Cardiac fibroblast (primary cell): ENCODE results near the gene SMIM5.

Experiments used
- DNase-seq, 2 donors: peaks; one replicate each; pipeline versions ENCODE4 v3.0.0 to v3.0.0-alpha.2; 2010; ENCODE audit warnings: low read depth in 2 of 2
- H3K4me3 ChIP-seq, 2 donors: replicated peaks in 1 of 2; 1 replicate in 1 of 2; 2 replicates in 1 of 2; pipeline ENCODE4 v1.5.1; 2011; ENCODE audit warnings: low read depth in 2 of 2, low read length in 2 of 2, mild to moderate bottlenecking in 2 of 2, moderate library complexity in 1 of 2
- TF ChIP-seq, protein P1 (sequence below): IDR thresholded peaks from one replicate; pipeline ENCODE4 v1.5.1; 2011; ENCODE audit warnings: low read depth, mild to moderate bottlenecking, low read length, inconsistent platforms

SMIM5 gene

DNA sequence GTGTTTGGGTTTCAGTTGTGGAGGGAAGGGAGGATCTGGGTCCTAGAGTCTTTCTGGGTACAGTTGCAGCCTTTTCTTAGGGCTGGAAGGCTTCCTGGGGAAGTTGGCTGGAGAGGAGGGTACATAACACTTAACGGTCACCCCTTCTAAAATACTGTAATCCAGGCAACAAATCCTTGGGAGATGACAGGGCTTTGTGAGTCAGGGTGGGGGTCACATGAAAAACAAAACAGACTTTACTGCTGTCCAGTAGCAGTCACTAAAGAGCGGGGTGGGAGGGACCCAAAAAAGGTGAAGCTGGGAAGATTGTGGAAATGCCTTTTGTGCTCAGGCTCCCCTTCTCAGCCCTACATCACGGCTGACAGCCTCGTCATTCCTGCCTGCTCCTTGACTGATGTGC, 40.3 kb downstream of the SMIM5 start:
- no peak for DNase-seq
- TF ChIP-seq, protein P1, sequence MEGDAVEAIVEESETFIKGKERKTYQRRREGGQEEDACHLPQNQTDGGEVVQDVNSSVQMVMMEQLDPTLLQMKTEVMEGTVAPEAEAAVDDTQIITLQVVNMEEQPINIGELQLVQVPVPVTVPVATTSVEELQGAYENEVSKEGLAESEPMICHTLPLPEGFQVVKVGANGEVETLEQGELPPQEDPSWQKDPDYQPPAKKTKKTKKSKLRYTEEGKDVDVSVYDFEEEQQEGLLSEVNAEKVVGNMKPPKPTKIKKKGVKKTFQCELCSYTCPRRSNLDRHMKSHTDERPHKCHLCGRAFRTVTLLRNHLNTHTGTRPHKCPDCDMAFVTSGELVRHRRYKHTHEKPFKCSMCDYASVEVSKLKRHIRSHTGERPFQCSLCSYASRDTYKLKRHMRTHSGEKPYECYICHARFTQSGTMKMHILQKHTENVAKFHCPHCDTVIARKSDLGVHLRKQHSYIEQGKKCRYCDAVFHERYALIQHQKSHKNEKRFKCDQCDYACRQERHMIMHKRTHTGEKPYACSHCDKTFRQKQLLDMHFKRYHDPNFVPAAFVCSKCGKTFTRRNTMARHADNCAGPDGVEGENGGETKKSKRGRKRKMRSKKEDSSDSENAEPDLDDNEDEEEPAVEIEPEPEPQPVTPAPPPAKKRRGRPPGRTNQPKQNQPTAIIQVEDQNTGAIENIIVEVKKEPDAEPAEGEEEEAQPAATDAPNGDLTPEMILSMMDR, result no peak
- no peak overlapping the region for H3K4me3 ChIP-seq

DNA sequence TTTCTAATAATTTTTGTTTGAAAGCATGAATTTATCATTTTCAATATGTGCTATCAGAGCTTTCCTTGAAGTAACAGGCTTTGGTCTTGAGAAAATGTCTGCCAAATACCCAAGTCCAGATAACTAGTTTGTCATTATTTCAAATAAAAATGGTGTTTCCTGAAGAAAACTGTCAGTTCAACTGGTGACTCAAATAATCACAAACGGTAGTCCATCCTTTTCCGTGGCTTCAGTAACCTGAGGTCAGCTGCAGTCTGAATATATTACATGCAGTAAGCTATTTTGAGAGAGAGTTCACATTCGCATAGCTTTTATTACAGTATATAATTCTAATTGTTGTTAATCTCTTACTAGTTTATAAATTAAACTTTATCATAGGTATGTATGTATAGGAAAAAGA, 43.2 kb downstream of the SMIM5 start:
- TF ChIP-seq, protein P1, result no peak
- DNase-seq, result no peak
- no peak overlapping the region for H3K4me3 ChIP-seq

DNA sequence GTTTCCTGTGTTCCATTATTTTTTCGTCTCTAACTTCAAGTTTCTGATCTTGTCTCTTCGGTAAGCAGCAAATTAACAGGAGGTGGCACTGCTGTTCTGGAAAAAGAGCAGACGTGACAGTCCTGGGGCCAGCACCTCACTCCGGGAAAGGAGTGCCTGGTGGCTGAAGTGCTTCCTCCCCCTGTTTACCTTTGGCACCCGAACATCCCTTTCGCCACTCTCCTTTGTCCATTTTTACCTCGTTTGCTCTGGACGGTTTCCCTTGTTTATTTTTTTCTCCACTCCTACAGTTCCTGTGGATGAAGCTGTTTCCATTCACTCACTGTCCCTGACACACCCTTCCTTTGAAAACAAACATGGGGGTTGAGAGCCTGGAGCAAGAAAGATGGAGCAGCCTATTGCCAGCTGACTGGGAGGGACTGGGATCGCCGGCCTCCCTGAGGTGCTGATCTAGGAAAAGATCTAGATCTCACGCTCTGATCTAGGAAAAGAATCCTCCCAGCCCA, 46.5 kb downstream of the SMIM5 start:
- TF ChIP-seq, protein P1, result peak; percentile 16
- no peak overlapping the region for H3K4me3 ChIP-seq
- peak; percentile 57 to 59 for DNase-seq

DNA sequence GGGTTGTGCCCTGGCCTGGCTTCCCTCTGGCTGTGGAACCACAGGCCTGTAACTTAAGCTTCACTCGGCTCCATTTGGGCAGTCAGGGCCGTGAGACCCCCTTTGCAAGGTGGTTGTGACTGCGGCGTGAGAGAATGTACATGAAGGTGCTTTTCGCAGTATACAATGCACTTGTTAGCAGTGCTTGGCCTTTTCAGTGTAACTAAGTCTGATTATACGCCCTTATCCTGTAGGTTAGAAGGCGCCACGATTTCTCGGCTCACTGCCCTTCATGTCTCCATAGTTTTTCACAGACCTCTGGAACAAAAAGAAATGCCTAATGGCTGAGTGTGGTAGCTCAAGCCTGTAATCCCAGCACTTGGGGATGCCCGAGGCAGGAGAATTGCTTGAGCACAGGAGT, 47.2 kb downstream of the SMIM5 start:
- TF ChIP-seq, protein P1, result no peak
- H3K4me3 ChIP-seq, result no peak overlapping the region
- no peak for DNase-seq

DNA sequence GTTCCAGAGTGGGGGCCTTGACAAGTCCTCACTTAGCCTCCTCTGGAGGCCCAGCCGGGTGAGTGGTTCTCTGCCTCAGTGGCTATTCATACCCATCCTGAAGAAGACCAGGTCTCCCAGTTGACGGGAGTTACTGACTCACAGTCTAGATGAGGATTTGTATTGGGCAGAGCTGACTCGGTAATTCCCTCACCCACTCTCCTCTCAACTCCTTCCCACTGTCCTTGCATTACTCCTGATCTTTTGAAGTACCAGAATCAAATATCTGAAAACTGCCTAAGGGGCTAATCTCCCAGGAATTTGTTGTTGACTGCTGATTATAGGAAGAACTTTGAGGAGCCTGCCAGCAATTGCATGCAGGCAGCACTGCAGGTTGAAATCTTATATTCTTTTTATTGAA, 48.1 kb downstream of the SMIM5 start:
- DNase-seq, result peak; percentile 46 to 47
- TF ChIP-seq, protein P1, result no peak
- H3K4me3 ChIP-seq, result no peak overlapping the region

DNA sequence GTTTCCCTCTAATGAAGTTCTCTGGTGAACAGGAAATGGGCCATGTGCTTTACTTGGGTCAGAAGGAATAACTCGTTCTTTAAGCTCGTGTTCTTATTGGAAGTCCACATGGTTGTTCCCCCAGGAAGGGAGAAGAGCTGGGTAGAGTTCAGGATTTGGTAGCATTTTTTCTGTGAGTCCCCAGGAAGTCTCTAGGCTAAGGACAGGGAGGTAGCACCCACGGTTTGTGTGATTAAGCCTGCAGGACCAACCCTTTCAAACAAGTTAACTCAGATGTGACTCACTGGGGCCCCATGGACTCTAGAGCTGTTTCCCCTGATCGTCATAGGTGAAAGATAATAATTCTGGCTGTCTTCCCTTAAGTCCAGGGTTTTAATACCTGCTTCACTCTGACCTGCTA, 50.3 kb downstream of the SMIM5 start:
- DNase-seq, result peak in 1 of 2 donors; percentile 82
- TF ChIP-seq, protein P1, result no peak
- H3K4me3 ChIP-seq, result no peak overlapping the region

DNA sequence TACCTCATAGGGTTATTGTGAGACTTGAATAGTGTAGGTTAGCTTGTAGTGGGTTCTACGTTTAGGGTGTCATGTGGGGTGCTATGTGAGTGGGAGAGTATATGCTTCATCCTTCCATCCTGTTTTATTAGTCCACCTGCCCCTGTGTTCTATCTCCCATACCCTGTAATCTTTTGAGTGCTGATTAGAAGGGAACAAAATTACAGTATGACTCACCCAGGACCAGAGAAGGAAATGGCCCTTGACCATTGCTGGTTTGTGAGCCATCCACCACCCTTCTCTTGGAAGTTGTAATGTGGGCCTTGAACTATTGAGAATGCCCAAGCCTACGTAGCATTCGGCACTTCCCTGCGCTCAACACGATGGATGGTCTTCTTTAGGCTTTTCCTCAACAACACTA, 51.0 kb downstream of the SMIM5 start:
- peak in 1 of 2 donors; percentile 41 for DNase-seq
- TF ChIP-seq, protein P1, result no peak
- no peak overlapping the region for H3K4me3 ChIP-seq
